HepG2 (cell line): ENCODE results near the gene CDK7. TPM values are rescaled to one million over a fixed set of nuclear protein-coding genes. Genes with fewer than 3 reads are reported as not detected.

Experiments used
- ARNT2 ChIP-seq: sonication (generic); formaldehyde crosslinking; IDR thresholded peaks from 2 replicates; pipeline ENCODE4 v1.8.0; 2022; ENCODE audit warnings: mild to moderate bottlenecking, low read depth, missing genetic modification reagents, moderate library complexity
- CENPX ChIP-seq: sonication (generic); formaldehyde crosslinking; IDR thresholded peaks from 2 replicates; pipeline ENCODE4 v1.9.0; 2021; ENCODE audit warnings: mild to moderate bottlenecking, missing genetic modification reagents, moderate library complexity
- CHCHD3 ChIP-seq: sonication (generic); formaldehyde crosslinking; IDR thresholded peaks from 2 replicates; pipeline ENCODE4 v1.8.0; 2022; ENCODE audit warnings: mild to moderate bottlenecking, missing genetic modification reagents, moderate library complexity
- EP300 ChIP-seq, 3 experiments: sonication (generic) in 1 of 3; formaldehyde crosslinking in 1 of 3; IDR thresholded peaks; 2 replicates each; pipeline versions ENCODE4 v1.5.1 to v1.6.1; 2011 to 2020; ENCODE audit warnings: low read depth in 2 of 3, low read length in 2 of 3, borderline replicate concordance in 1 of 3, improper control_type of control experiment in 1 of 3, mild to moderate bottlenecking in 1 of 3, missing genetic modification reagents in 1 of 3, moderate library complexity in 1 of 3
- ESRRA ChIP-seq: sonication (generic); formaldehyde crosslinking; IDR thresholded peaks from 2 replicates; pipeline ENCODE4 v1.5.1; 2020; ENCODE audit warnings: mild to moderate bottlenecking, low read depth, missing genetic modification reagents
- GZF1 ChIP-seq: sonication (generic); formaldehyde crosslinking; IDR thresholded peaks from 2 replicates; pipeline ENCODE4 v1.5.1; 2020; ENCODE audit warnings: mild to moderate bottlenecking, missing genetic modification reagents
- HNF1B ChIP-seq: sonication (generic); formaldehyde crosslinking; IDR thresholded peaks from 2 replicates; pipeline ENCODE4 v1.5.1; 2020; ENCODE audit warnings: mild to moderate bottlenecking, moderate library complexity, missing genetic modification reagents
- IRF2 ChIP-seq: IDR thresholded peaks from 2 replicates; pipeline ENCODE4 v1.6.1; 2018; ENCODE audit warnings: missing genetic modification reagents, missing compliant biosample characterization
- JUND ChIP-seq: sonication (generic); formaldehyde crosslinking; IDR thresholded peaks from 2 replicates; pipeline ENCODE4 v1.8.0; 2022; ENCODE audit warnings: mild to moderate bottlenecking, missing genetic modification reagents
- KDM2A ChIP-seq: sonication (generic); formaldehyde crosslinking; IDR thresholded peaks from 2 replicates; pipeline ENCODE4 v1.4.0; 2020; ENCODE audit warnings: low read depth, missing genetic modification reagents, borderline replicate concordance
- NCOR1 ChIP-seq: fragments of 200-600 bp; sonication (generic); IDR thresholded peaks from 2 replicates; pipeline ENCODE4 v1.7.0; 2017; ENCODE audit warnings: antibody characterized with exemption, low read length, borderline replicate concordance
- NFE2L1 ChIP-seq: sonication (generic); formaldehyde crosslinking; IDR thresholded peaks from 2 replicates; pipeline ENCODE4 v1.4.0; 2020; ENCODE audit warnings: missing genetic modification reagents, mild to moderate bottlenecking, borderline replicate concordance
- SP140L ChIP-seq: sonication (generic); formaldehyde crosslinking; IDR thresholded peaks from 2 replicates; pipeline ENCODE4 v1.4.0; 2020; ENCODE audit warnings: missing genetic modification reagents, borderline replicate concordance
- THRA ChIP-seq: sonication (generic); formaldehyde crosslinking; IDR thresholded peaks from 2 replicates; pipeline ENCODE4 v1.4.0; 2020; ENCODE audit warnings: missing genetic modification reagents, borderline replicate concordance
- ZNF232 ChIP-seq: sonication (generic); formaldehyde crosslinking; IDR thresholded peaks from 2 replicates; pipeline ENCODE4 v1.4.0; 2020; ENCODE audit warnings: missing genetic modification reagents, borderline replicate concordance
- ZNF235 ChIP-seq: sonication (generic); formaldehyde crosslinking; IDR thresholded peaks from 2 replicates; pipeline ENCODE4 v1.8.1; 2023; ENCODE audit warnings: mild to moderate bottlenecking, missing genetic modification reagents, borderline replicate concordance
- ZNF30 ChIP-seq: sonication (generic); formaldehyde crosslinking; IDR thresholded peaks from 2 replicates; pipeline ENCODE4 v1.5.0; 2020; ENCODE audit warnings: mild to moderate bottlenecking, missing genetic modification reagents
- ZNF33B ChIP-seq: sonication (generic); formaldehyde crosslinking; IDR thresholded peaks from 2 replicates; pipeline ENCODE4 v1.5.1; 2020; ENCODE audit warnings: mild to moderate bottlenecking, missing genetic modification reagents
- ZNF501 ChIP-seq: sonication (generic); formaldehyde crosslinking; IDR thresholded peaks from 2 replicates; pipeline ENCODE4 v1.5.1; 2020; ENCODE audit warnings: mild to moderate bottlenecking, moderate library complexity, missing genetic modification reagents
- ZNF563 ChIP-seq: sonication (generic); formaldehyde crosslinking; IDR thresholded peaks from 2 replicates; pipeline ENCODE4 v1.8.0; 2022; ENCODE audit warnings: mild to moderate bottlenecking, moderate library complexity, missing genetic modification reagents
- ZNF781 ChIP-seq: sonication (generic); formaldehyde crosslinking; IDR thresholded peaks from 2 replicates; pipeline ENCODE4 v1.5.1; 2020; ENCODE audit warnings: borderline replicate concordance, mild to moderate bottlenecking, missing genetic modification reagents; ENCODE audit errors: not compliant biosample characterization
- ZNF841 ChIP-seq: sonication (generic); formaldehyde crosslinking; IDR thresholded peaks from 2 replicates; pipeline ENCODE4 v1.8.1; 2023; ENCODE audit warnings: missing genetic modification reagents, borderline replicate concordance
- polyA plus RNA-seq, 8 experiments: library from polyadenylated mRNA; depleted of rRNA in 3 of 8; stranded (reverse) in 7 of 8; unstranded in 1 of 8; fragments of >200 nt; fragmentation: Illumina TruSeq in 4 of 8; extraction: Trizol in 4 of 8; gene quantifications; 2 replicates each; pipeline versions ENCODE4 v1.2.1 to v1.2.3, GENCODE V29; 2011 to 2016; ENCODE audit warnings: low read depth in 4 of 8, missing spikeins in 1 of 8, mixed read lengths in 1 of 8; ENCODE audit not compliant: insufficient read depth in 1 of 8
- total RNA-seq, 5 experiments: library from RNA; depleted of rRNA; stranded (reverse); fragments of >200 nt; fragmentation: Illumina TruSeq; extraction: Trizol; gene quantifications; 2 replicates each; pipeline ENCODE4 v1.2.3, GENCODE V29; 2016; ENCODE audit warnings: low read depth in 1 of 5
- TF ChIP-seq, protein P1 (sequence below): sonication (generic); formaldehyde crosslinking; IDR thresholded peaks from 2 replicates; pipeline ENCODE4 v1.4.0; 2020; ENCODE audit warnings: missing genetic modification reagents

The CDK7 gene
- total and polyA plus RNA-seq, 2 of the 13 experiments (the other 11 are each of a cell fraction or from before 2014, with no cell fraction given), result 41.2 to 54.9 TPM

DNA sequence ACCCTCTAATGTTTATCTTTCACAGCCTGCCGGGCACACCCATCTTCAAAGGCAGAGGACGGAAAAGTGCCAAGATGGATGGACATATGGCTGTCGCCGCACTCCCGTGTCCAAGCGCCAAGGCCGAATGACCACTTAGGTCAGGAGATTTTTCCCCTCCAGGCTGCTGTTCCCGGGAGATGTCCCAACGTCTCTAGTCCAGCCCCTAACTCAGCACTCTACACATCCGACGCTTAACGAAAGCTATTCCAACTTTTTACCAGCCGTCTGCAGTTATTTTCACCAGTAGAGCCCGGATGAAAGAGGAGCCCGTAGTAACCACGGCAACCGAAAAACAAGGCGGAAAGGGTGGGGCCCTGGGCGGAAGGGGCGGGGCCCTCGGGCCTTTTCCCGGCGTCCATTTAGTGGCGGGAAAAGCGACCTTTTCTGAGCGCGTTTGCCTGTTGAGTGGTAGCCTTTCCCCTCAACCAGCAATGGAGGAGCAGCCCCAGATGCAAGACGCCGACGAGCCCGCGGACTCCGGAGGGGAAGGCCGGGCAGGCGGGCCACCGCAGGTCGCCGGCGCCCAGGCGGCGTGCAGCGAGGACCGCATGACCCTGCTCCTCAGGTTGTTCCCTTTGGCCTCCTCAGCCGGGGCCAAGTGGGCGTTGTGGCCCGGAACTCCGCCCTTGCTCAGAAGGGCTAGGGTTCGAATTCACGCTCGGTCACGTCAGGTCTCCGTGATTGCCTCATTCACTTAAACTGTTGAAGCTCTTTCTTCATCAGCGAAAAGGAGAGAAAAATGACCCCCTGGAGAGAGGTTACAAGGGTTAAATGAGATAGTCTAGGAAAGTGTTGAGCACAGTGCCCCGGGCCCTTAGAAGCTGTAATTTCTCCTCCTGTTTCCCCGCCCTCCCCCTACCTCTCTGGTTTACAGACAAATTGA is 45.3 kb upstream of the CDK7 start, which contains the start of gene CENPH (continued):
- TF ChIP-seq THRA (CRISPR knock-in tag) (peak; percentile 23; the same call in 1 of the 2 replicates), ZNF841 (CRISPR knock-in tag) (no peak), IRF2 (CRISPR knock-in tag) (peak; percentile 59; the same call in 1 of the 2 replicates), EP300 (IDR thresholded peaks at IDR 0.05; ENCODE audit: low read depth in 2 of 2, low read length in 2 of 2) (no peak), EP300 (CRISPR knock-in tag; IDR thresholded peaks at IDR 0.05; ENCODE audit: borderline replicate concordance) (no peak), NCOR1 (peak; percentile 35; the same call in 1 of the 2 replicates), ZNF235 (0 out of 2 replicates have a peak, but pooled peaks have one; percentile 42), GZF1 (CRISPR knock-in tag) (no peak), CHCHD3 (CRISPR knock-in tag) (no peak; the same call in 1 of the 2 replicates), ZNF33B (CRISPR knock-in tag) (peak; percentile 52; the same call in 1 of the 2 replicates), NFE2L1 (no peak), KDM2A (CRISPR knock-in tag) (peak; percentile 66), ESRRA (CRISPR knock-in tag) (peak; percentile 58; the same call in 1 of the 2 replicates), ZNF563 (CRISPR knock-in tag) (peak; percentile 68), JUND (peak; percentile 34; the same call in 1 of the 2 replicates), ZNF501 (CRISPR knock-in tag) (peak; percentile 65), ZNF30 (CRISPR knock-in tag) (no peak), ZNF781 (CRISPR knock-in tag) (no peak), ZNF232 (peak; percentile 30; the same call in 1 of the 2 replicates), CENPX (CRISPR knock-in tag) (no peak), SP140L (CRISPR knock-in tag) (peak; percentile 53; the same call in 1 of the 2 replicates), ARNT2 (CRISPR knock-in tag) (peak; percentile 91), HNF1B (CRISPR knock-in tag) (peak; percentile 20; the same call in 1 of the 2 replicates)
- TF ChIP-seq, protein P1, sequence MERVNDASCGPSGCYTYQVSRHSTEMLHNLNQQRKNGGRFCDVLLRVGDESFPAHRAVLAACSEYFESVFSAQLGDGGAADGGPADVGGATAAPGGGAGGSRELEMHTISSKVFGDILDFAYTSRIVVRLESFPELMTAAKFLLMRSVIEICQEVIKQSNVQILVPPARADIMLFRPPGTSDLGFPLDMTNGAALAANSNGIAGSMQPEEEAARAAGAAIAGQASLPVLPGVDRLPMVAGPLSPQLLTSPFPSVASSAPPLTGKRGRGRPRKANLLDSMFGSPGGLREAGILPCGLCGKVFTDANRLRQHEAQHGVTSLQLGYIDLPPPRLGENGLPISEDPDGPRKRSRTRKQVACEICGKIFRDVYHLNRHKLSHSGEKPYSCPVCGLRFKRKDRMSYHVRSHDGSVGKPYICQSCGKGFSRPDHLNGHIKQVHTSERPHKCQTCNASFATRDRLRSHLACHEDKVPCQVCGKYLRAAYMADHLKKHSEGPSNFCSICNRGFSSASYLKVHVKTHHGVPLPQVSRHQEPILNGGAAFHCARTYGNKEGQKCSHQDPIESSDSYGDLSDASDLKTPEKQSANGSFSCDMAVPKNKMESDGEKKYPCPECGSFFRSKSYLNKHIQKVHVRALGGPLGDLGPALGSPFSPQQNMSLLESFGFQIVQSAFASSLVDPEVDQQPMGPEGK, result no peak
